ENCODE data around the gene SLC2A2. TPM values are rescaled to one million over a fixed set of nuclear protein-coding genes. Genes with fewer than 3 reads are reported as not detected.

The SLC2A2 gene
- not detected for polyA plus RNA-seq (2013, experiment 1 of 2)
- not detected for polyA plus RNA-seq (2013, experiment 2 of 2)

DNA sequence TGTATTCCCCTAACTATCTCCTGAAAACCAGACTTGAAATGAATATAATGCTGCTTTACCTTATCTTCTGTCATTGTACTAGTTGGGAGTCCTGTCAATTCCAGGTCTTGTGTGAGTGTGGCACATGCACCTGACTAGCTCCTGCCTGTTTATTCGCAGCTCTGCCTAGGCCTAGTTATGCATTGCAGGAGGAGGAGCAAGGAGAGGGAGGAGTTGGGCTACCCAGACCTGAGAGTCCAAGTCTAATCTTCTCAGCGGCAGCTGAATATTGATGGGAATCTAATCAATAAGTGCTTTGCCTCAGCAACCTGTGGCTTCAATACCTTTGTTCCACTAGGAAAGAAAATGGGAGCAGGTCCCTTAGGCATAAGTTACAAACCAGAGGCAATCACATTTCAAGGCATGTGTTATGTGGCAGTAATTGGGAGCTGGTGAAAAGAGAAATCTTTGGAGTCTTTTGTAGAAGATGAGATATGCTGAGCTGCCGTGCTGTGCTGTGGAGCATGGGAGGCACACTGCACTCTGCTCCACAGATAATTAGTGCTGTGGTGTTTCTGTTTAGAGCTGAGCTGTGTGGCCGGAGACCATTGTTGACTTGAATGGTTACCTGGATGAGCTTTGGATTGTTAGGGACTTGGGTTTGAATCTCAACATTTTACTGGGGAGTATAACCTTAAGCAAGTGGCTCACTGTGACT lies at the start of gene SLC2A2:
Gene SLC2A2 (minus strand): TSS at position 124 of the 697 bp plus-strand sequence. CDS start 50 bp downstream, at position 74.
- H3K9me3 ChIP-seq (ENCODE audit: control insufficient read depth, low read length): no peaks in the 10 kb centered on the region
- peaks cover 11% of the 10 kb centered on the region for H3K4me1 ChIP-seq (ENCODE audit: control insufficient read depth, insufficient read depth, low read length, poor library complexity, severe bottlenecking)
- H3K36me3 ChIP-seq (ENCODE audit: control insufficient read depth, insufficient read depth, low read length): no peaks in the 10 kb centered on the region
- WGBS, 2 experiments (ENCODE audit: insufficient coverage in 2 of 2): 93% methylated on average over 3 to 4 of the region's 4 CpGs
- H3K4me3 ChIP-seq (ENCODE audit: extremely low read depth, insufficient read depth, low read length, poor library complexity, severe bottlenecking): no peak within 1 kb of the TSS
- H3K27ac ChIP-seq (ENCODE audit: low read depth, low read length, severe bottlenecking): no peak within 1 kb of the TSS

DNA sequence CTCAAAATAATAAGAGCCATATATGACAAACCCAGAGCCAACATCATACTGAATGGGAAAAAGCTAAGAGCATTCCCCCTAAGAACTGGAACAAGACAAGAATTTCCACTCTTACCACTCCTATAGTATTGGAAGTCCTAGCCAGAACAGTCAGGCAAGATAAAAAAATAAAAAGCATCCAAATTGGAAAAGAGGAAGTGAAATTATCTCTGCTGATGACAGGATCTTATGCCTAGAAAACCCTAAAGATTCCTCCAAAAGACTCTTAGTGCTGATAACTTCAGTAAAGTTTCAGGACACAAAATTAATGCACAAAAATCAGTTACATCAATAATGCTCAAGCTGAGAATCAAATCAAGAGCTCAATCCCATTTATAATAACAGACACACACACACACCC lies 45.9 kb upstream of the SLC2A2 start:
- no peak overlapping the region for H3K4me3 ChIP-seq (ENCODE audit: extremely low read depth, insufficient read depth, low read length, poor library complexity, severe bottlenecking)
- no peak overlapping the region for H3K27ac ChIP-seq (ENCODE audit: low read depth, low read length, severe bottlenecking)
- H3K4me1 ChIP-seq (ENCODE audit: control insufficient read depth, insufficient read depth, low read length, poor library complexity, severe bottlenecking): no peaks in the 10 kb centered on the region
- H3K36me3 ChIP-seq (ENCODE audit: control insufficient read depth, insufficient read depth, low read length): peaks cover 52% of the 10 kb centered on the region
- H3K9me3 ChIP-seq (ENCODE audit: control insufficient read depth, low read length): no peaks in the 10 kb centered on the region

GRCh38 chr3:171068658-171069057 lies 42.1 kb upstream of the SLC2A2 start:
- peaks cover 55% of the 10 kb centered on the region for H3K36me3 ChIP-seq (ENCODE audit: control insufficient read depth, insufficient read depth, low read length)
- H3K27ac ChIP-seq (ENCODE audit: low read depth, low read length, severe bottlenecking): no peak overlapping the region
- 80 to 90% methylated on average over 1 of the region's 3 CpGs for WGBS, 2 experiments (ENCODE audit: insufficient coverage in 2 of 2)
- no peaks in the 10 kb centered on the region for H3K4me1 ChIP-seq (ENCODE audit: control insufficient read depth, insufficient read depth, low read length, poor library complexity, severe bottlenecking)
- no peak overlapping the region for H3K4me3 ChIP-seq (ENCODE audit: extremely low read depth, insufficient read depth, low read length, poor library complexity, severe bottlenecking)
- no peaks in the 10 kb centered on the region for H3K9me3 ChIP-seq (ENCODE audit: control insufficient read depth, low read length)

- Histone ChIP-seq H3K4me3 (ENCODE audit: extremely low read depth, insufficient read depth, low read length, poor library complexity, severe bottlenecking) (no peak overlapping the region), H3K4me1 (ENCODE audit: control insufficient read depth, insufficient read depth, low read length, poor library complexity, severe bottlenecking) (no peaks in the 10 kb centered on the region), H3K36me3 (ENCODE audit: control insufficient read depth, insufficient read depth, low read length) (peaks cover 53% of the 10 kb centered on the region), H3K27ac (ENCODE audit: low read depth, low read length, severe bottlenecking) (no peak overlapping the region), H3K9me3 (ENCODE audit: control insufficient read depth, low read length) (no peaks in the 10 kb centered on the region)
- 100% methylated on average over 1 of the region's 6 CpGs; no CpG with 5 or more reads in 1 of the 2 experiments for WGBS, 2 experiments (ENCODE audit: insufficient coverage in 2 of 2)
Measured at GRCh38 chr3:171066206-171066605, 39.7 kb upstream of the SLC2A2 start.

DNA sequence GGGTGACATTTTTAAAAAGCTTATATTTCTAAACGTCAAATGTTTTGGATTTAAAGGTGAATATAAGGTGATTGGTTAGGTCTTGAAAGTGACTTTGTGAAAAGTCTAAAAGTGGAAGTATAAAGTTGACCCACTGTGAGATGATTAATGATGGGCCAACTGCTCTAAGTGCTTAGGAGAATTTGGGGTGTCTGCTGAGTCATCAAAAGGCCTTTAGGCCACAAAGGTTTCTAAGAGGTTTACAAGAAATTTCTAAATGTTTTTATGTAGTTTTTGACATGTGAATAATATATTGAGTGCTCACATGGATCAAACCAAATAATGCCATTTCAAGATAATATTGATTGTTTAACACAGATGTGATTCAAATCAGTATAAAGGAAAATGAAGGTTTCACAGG lies 39.2 kb upstream of the SLC2A2 start:
- H3K4me3 ChIP-seq (ENCODE audit: extremely low read depth, insufficient read depth, low read length, poor library complexity, severe bottlenecking): no peak overlapping the region
- WGBS, 2 experiments (ENCODE audit: insufficient coverage in 2 of 2): 92 to 95% methylated on average over 1 of the region's 1 CpG
- no peak overlapping the region for H3K27ac ChIP-seq (ENCODE audit: low read depth, low read length, severe bottlenecking)
- no peaks in the 10 kb centered on the region for H3K4me1 ChIP-seq (ENCODE audit: control insufficient read depth, insufficient read depth, low read length, poor library complexity, severe bottlenecking)
- peaks cover 52% of the 10 kb centered on the region for H3K36me3 ChIP-seq (ENCODE audit: control insufficient read depth, insufficient read depth, low read length)
- H3K9me3 ChIP-seq (ENCODE audit: control insufficient read depth, low read length): no peaks in the 10 kb centered on the region

DNA sequence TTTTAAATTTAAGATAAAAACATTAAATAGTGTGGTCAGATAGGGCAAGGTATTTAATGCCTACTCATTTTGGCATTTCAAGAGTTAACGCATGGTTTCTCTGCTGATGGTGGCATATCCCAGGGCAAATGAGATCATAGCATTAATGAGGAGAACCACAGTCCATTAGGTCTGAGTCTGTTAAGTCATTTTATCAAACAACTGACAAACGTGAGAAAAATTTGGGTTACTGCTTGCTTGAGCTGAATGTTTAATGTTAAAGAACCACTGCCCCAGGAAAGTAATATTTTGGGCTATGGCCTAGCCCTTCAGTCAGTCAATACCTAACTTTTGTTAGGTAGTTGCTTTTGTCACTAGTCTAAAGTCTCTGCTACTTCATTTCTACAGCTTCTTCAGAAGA lies 37.9 kb upstream of the SLC2A2 start:
- Histone ChIP-seq H3K4me3 (ENCODE audit: extremely low read depth, insufficient read depth, low read length, poor library complexity, severe bottlenecking) (no peak overlapping the region), H3K9me3 (ENCODE audit: control insufficient read depth, low read length) (no peaks in the 10 kb centered on the region), H3K4me1 (ENCODE audit: control insufficient read depth, insufficient read depth, low read length, poor library complexity, severe bottlenecking) (no peaks in the 10 kb centered on the region), H3K27ac (ENCODE audit: low read depth, low read length, severe bottlenecking) (no peak overlapping the region), H3K36me3 (ENCODE audit: control insufficient read depth, insufficient read depth, low read length) (peaks cover 44% of the 10 kb centered on the region)
- 100% methylated on average over 1 of the region's 2 CpGs for WGBS, 2 experiments (ENCODE audit: insufficient coverage in 2 of 2)

DNA sequence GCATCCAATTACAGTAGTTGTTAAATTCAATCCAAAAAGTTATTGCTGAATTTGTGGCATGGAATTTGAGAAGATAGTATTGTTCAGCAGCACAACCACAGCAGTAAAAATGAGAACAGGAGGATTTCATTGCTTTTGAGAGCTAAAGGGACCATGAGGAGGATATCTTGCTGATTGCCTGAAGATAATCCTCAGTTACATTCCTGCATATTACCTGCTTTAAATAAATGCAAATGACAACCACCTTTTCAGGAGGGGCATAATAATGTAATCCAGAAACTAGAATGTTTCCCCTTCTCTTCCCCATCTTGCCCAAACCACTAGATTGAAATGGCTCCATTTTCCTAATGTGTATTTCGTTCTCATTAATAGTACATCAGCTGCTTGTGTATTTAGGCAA lies 35.2 kb upstream of the SLC2A2 start:
- H3K36me3 ChIP-seq (ENCODE audit: control insufficient read depth, insufficient read depth, low read length): peaks cover 31% of the 10 kb centered on the region
- H3K4me1 ChIP-seq (ENCODE audit: control insufficient read depth, insufficient read depth, low read length, poor library complexity, severe bottlenecking): peaks cover 4% of the 10 kb centered on the region
- H3K9me3 ChIP-seq (ENCODE audit: control insufficient read depth, low read length): no peaks in the 10 kb centered on the region
- no peak overlapping the region for H3K27ac ChIP-seq (ENCODE audit: low read depth, low read length, severe bottlenecking)
- no peak overlapping the region for H3K4me3 ChIP-seq (ENCODE audit: extremely low read depth, insufficient read depth, low read length, poor library complexity, severe bottlenecking)
- 100% methylated on average over 1 of the region's 1 CpG; no CpG with 5 or more reads in 1 of the 2 experiments for WGBS, 2 experiments (ENCODE audit: insufficient coverage in 2 of 2)

GRCh38 chr3:171059978-171060377 lies 33.5 kb upstream of the SLC2A2 start:
- H3K36me3 ChIP-seq (ENCODE audit: control insufficient read depth, insufficient read depth, low read length): peaks cover 20% of the 10 kb centered on the region
- peaks cover 15% of the 10 kb centered on the region for H3K4me1 ChIP-seq (ENCODE audit: control insufficient read depth, insufficient read depth, low read length, poor library complexity, severe bottlenecking)
- no CpG with 5 or more reads among the region's 3 CpGs for WGBS, 2 experiments (ENCODE audit: insufficient coverage in 2 of 2)
- no peak overlapping the region for H3K4me3 ChIP-seq (ENCODE audit: extremely low read depth, insufficient read depth, low read length, poor library complexity, severe bottlenecking)
- H3K9me3 ChIP-seq (ENCODE audit: control insufficient read depth, low read length): no peaks in the 10 kb centered on the region
- no peak overlapping the region for H3K27ac ChIP-seq (ENCODE audit: low read depth, low read length, severe bottlenecking)

DNA sequence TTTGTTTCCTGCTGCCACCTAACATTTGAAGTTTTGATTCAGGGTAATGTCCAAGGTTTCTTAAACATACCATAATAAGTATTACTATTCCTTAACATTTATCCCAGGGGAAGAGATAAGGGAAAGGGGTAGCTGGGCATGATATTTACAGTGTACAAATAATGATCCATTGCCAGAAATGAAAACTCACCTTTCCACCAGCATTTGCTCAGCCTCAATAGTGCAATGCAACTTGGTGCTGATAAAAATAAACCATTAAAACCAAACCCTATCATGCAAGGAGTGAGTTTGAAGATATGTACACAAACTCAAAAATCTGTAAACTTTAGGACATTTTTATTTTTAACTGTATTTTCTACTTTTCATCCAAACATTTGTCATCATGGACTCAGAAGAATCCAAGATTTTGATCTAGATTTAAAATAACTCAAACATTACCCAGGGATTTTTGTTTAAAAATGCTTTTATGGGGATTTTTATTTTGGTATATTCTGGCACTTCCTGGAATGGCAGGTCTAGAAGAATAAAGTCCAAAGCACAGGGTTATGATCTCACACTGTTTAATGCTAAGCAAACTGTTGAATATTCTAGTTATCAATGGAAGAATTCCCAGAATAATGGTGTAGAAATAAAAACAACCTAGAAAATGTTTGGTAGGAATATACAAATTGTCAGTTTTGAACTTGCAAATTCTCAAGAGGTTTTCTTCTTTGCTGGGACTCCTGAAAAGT lies 32.5 kb upstream of the SLC2A2 start:
- Histone ChIP-seq H3K4me1 (ENCODE audit: control insufficient read depth, insufficient read depth, low read length, poor library complexity, severe bottlenecking) (peaks cover 15% of the 10 kb centered on the region), H3K9me3 (ENCODE audit: control insufficient read depth, low read length) (no peaks in the 10 kb centered on the region), H3K4me3 (ENCODE audit: extremely low read depth, insufficient read depth, low read length, poor library complexity, severe bottlenecking) (no peak overlapping the region), H3K27ac (ENCODE audit: low read depth, low read length, severe bottlenecking) (no peak overlapping the region), H3K36me3 (ENCODE audit: control insufficient read depth, insufficient read depth, low read length) (peaks cover 16% of the 10 kb centered on the region)

- Histone ChIP-seq H3K9me3 (ENCODE audit: control insufficient read depth, low read length) (no peaks in the 10 kb centered on the region), H3K36me3 (ENCODE audit: control insufficient read depth, insufficient read depth, low read length) (peaks cover 6% of the 10 kb centered on the region), H3K27ac (ENCODE audit: low read depth, low read length, severe bottlenecking) (no peak overlapping the region), H3K4me3 (ENCODE audit: extremely low read depth, insufficient read depth, low read length, poor library complexity, severe bottlenecking) (no peak overlapping the region), H3K4me1 (ENCODE audit: control insufficient read depth, insufficient read depth, low read length, poor library complexity, severe bottlenecking) (peaks cover 15% of the 10 kb centered on the region)
- no CpG with 5 or more reads among the region's 1 CpG for WGBS, 2 experiments (ENCODE audit: insufficient coverage in 2 of 2)
Measured at GRCh38 chr3:171058058-171058457, 31.5 kb upstream of the SLC2A2 start.

- 70 to 100% methylated on average over 1 of the region's 1 CpG for WGBS, 2 experiments (ENCODE audit: insufficient coverage in 2 of 2)
- no peak overlapping the region for H3K27ac ChIP-seq (ENCODE audit: low read depth, low read length, severe bottlenecking)
- no peak overlapping the region for H3K4me3 ChIP-seq (ENCODE audit: extremely low read depth, insufficient read depth, low read length, poor library complexity, severe bottlenecking)
- H3K36me3 ChIP-seq (ENCODE audit: control insufficient read depth, insufficient read depth, low read length): no peaks in the 10 kb centered on the region
- no peaks in the 10 kb centered on the region for H3K9me3 ChIP-seq (ENCODE audit: control insufficient read depth, low read length)
- H3K4me1 ChIP-seq (ENCODE audit: control insufficient read depth, insufficient read depth, low read length, poor library complexity, severe bottlenecking): peaks cover 15% of the 10 kb centered on the region
Measured at GRCh38 chr3:171057072-171057471, 30.6 kb upstream of the SLC2A2 start.
